HepG2 (cell line): ENCODE results near the gene FCMR. TPM values are rescaled to one million over a fixed set of nuclear protein-coding genes. Genes with fewer than 3 reads are reported as not detected.

Experiments used
- AGO2 ChIP-seq: fragments of 200-400 bp; formaldehyde crosslinking; optimal IDR thresholded peaks from 2 replicates; pipeline ENCODE3; 2017; ENCODE audit warnings: mild to moderate bottlenecking, low read depth, low read length, moderate library complexity
- ARNT2 ChIP-seq: sonication (generic); formaldehyde crosslinking; IDR thresholded peaks from 2 replicates; pipeline ENCODE4 v1.8.0; 2022; ENCODE audit warnings: mild to moderate bottlenecking, low read depth, missing genetic modification reagents, moderate library complexity
- BRF2 ChIP-seq: sonication (generic); formaldehyde crosslinking; IDR thresholded peaks from 2 replicates; pipeline ENCODE4 v1.8.1; 2022; ENCODE audit warnings: mild to moderate bottlenecking, missing genetic modification reagents
- CBX1 ChIP-seq: IDR thresholded peaks from one replicate; pipeline ENCODE4 v1.6.1; 2016; ENCODE audit warnings: antibody characterized with exemption, low read depth
- CSRNP1 ChIP-seq: sonication (generic); formaldehyde crosslinking; IDR thresholded peaks from 2 replicates; pipeline ENCODE4 v1.8.1; 2023; ENCODE audit warnings: mild to moderate bottlenecking, missing genetic modification reagents
- KDM6A ChIP-seq: IDR thresholded peaks from 2 replicates; pipeline ENCODE4 v1.6.1; 2016; ENCODE audit warnings: low read depth
- MEIS1 ChIP-seq: sonication (generic); formaldehyde crosslinking; IDR thresholded peaks from 2 replicates; pipeline ENCODE4 v1.9.0; 2021; ENCODE audit warnings: mild to moderate bottlenecking, missing genetic modification reagents, moderate library complexity, borderline replicate concordance
- MZF1 ChIP-seq: sonication (generic); formaldehyde crosslinking; IDR thresholded peaks from 2 replicates; pipeline ENCODE4 v1.8.1; 2023; ENCODE audit warnings: mild to moderate bottlenecking, missing genetic modification reagents, borderline replicate concordance
- PHF21A ChIP-seq: sonication (generic); formaldehyde crosslinking; IDR thresholded peaks from 2 replicates; pipeline ENCODE4 v1.5.0; 2020; ENCODE audit warnings: mild to moderate bottlenecking, missing genetic modification reagents
- TGIF2 ChIP-seq: IDR thresholded peaks from 2 replicates; pipeline ENCODE4 v1.6.1; 2016; ENCODE audit warnings: control low read depth, missing compliant biosample characterization
- THAP9 ChIP-seq: sonication (generic); formaldehyde crosslinking; IDR thresholded peaks from 2 replicates; pipeline ENCODE4; 2020; ENCODE audit warnings: missing genetic modification reagents, mild to moderate bottlenecking, borderline replicate concordance
- THRA ChIP-seq: sonication (generic); formaldehyde crosslinking; IDR thresholded peaks from 2 replicates; pipeline ENCODE4 v1.4.0; 2020; ENCODE audit warnings: missing genetic modification reagents, borderline replicate concordance
- YY1 ChIP-seq: IDR thresholded peaks from 2 replicates; pipeline ENCODE4 v1.6.1; 2011; ENCODE audit warnings: low read length, low read depth, moderate library complexity, mild to moderate bottlenecking; ENCODE audit not compliant: insufficient read depth, insufficient replicate concordance
- ZBTB14 ChIP-seq: sonication (generic); formaldehyde crosslinking; IDR thresholded peaks from 2 replicates; pipeline ENCODE4 v1.4.0; 2020; ENCODE audit warnings: missing genetic modification reagents
- ZKSCAN1 ChIP-seq: fragments of 150-350 bp; IDR thresholded peaks from 2 replicates; pipeline ENCODE4 v1.6.1; 2014; ENCODE audit warnings: low read length
- ZNF251 ChIP-seq: sonication (generic); formaldehyde crosslinking; IDR thresholded peaks from 2 replicates; pipeline ENCODE4 v1.9.0; 2021; ENCODE audit warnings: mild to moderate bottlenecking, missing genetic modification reagents
- ZNF326 ChIP-seq: sonication (generic); formaldehyde crosslinking; IDR thresholded peaks from 2 replicates; pipeline ENCODE4 v1.4.0; 2020; ENCODE audit warnings: missing genetic modification reagents, borderline replicate concordance
- ZNF780A ChIP-seq: sonication (generic); formaldehyde crosslinking; IDR thresholded peaks from 2 replicates; pipeline ENCODE4 v1.8.0; 2022; ENCODE audit warnings: mild to moderate bottlenecking, missing genetic modification reagents, moderate library complexity
- polyA plus RNA-seq, 8 experiments: library from polyadenylated mRNA; depleted of rRNA in 3 of 8; stranded (reverse) in 7 of 8; unstranded in 1 of 8; fragments of >200 nt; fragmentation: Illumina TruSeq in 4 of 8; extraction: Trizol in 4 of 8; gene quantifications; 2 replicates each; pipeline versions ENCODE4 v1.2.1 to v1.2.3, GENCODE V29; 2011 to 2016; ENCODE audit warnings: low read depth in 4 of 8, missing spikeins in 1 of 8, mixed read lengths in 1 of 8; ENCODE audit not compliant: insufficient read depth in 1 of 8
- total RNA-seq, 5 experiments: library from RNA; depleted of rRNA; stranded (reverse); fragments of >200 nt; fragmentation: Illumina TruSeq; extraction: Trizol; gene quantifications; 2 replicates each; pipeline ENCODE4 v1.2.3, GENCODE V29; 2016; ENCODE audit warnings: low read depth in 1 of 5

Gene FCMR
- total and polyA plus RNA-seq, 2 of the 13 experiments (the other 11 are each of a cell fraction or from before 2014, with no cell fraction given): not detected

GRCh38 chr1:206907304-206907991 lies 14.3 kb downstream of the FCMR start (continued):
- TF ChIP-seq ZNF780A (no peak), ZBTB14 (CRISPR knock-in tag) (no peak), KDM6A (no peak), MZF1 (CRISPR knock-in tag) (no peak), BRF2 (CRISPR knock-in tag) (no peak), ZNF251 (CRISPR knock-in tag) (no peak), ZKSCAN1 (no peak), TGIF2 (no peak), THAP9 (peak; percentile 29; the same call in 1 of the 2 replicates), THRA (CRISPR knock-in tag) (no peak), MEIS1 (CRISPR knock-in tag) (no peak), ARNT2 (no peak), AGO2 (no peak), CBX1 (no peak), ZNF326 (CRISPR knock-in tag) (no peak), PHF21A (no peak), YY1 (peak; percentile 50), CSRNP1 (CRISPR knock-in tag) (no peak)
